GM18511 (cell line): ENCODE results near the gene BCL2L14.

Experiments used
- ATAC-seq: cut with Tn5 transposase; IDR thresholded peaks from one replicate; pipeline ENCODE4 v1.9.1; 2021; ENCODE audit warnings: mild to moderate bottlenecking, moderate library complexity; ENCODE audit not compliant: unreplicated experiment

The BCL2L14 gene, protein sequence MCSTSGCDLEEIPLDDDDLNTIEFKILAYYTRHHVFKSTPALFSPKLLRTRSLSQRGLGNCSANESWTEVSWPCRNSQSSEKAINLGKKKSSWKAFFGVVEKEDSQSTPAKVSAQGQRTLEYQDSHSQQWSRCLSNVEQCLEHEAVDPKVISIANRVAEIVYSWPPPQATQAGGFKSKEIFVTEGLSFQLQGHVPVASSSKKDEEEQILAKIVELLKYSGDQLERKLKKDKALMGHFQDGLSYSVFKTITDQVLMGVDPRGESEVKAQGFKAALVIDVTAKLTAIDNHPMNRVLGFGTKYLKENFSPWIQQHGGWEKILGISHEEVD

DNA sequence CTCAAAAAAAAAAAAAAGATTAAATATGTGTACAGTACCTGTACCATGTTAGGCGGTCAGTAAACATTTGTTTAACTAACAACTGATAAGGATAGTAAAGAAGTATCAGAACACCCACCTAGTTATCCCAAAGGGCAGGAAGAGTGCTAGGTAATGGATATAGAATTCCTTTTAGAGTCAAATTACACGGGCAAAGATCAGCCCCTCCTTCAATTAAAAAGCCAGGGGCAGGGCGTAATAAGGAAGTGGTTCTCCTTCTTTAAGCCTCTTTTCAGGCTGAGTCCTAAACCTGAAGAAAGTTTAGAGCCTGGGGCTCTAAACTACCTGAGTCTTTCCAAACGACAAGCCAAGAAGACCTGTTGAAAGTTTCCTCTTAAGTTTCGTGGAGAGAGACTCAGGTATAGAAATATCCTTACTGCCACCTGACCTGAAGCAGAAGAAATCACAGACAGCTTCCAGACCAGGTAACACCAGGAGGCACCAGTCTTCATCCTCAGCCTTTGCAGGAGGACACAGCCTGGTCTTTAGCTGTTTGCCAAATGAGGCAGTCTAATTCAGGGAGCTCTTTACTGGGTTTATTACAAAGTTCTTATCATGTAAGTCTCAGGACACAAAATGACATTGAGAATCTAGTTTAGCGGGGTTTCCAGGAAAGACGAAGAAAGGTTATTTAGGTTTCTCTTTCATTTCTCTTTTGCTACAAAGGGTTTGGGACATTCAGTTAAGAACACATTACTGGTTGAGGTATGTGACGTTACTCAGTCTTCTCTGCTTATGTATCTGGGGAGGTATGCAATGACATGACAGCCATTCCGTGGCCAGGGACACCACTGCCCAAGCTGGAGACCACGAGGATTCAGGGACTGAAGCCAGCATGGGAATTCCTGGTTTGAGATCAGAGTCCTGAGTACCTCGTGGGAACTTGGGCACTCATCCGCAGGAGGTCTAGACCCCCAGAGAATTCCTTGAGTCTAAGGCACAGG is at the start of gene BCL2L14:
Gene BCL2L14 (plus strand): TSS at position 266 of the 983 bp plus-strand sequence. CDS start 8,367 bp downstream, outside the sequence.
- peak; percentile 68 for ATAC-seq

DNA sequence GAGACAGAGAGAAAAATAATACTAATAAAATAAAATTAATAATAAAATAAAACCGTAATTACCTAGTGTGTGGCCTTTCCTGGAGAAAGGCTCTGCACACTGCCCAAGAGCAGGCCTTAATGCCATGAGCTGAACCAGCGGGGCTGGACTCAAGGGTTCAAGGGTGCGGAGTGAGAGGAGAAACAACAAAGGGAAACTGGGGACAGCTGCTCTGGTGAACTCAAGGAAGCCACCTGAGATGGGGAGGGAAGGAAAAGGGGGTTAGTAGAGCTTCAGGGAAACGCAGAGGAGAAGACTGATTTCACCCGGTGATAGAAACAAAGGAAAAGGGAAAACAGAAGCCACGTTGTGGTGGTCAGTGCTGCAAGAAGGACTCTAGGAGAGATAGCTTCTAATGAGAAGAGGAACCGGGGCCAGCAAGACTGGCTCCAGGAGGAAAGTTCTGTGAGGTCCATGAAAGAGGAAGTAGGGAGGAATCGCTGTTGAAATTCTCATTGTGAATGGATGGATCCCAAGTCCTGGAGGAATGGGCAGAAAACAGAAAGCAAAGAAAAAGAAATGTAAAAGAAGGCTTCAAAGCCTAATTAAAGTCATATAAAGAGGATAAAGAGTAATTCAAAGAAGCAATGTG is 48.3 kb upstream of the BCL2L14 start:
- ATAC-seq, result no peak

DNA sequence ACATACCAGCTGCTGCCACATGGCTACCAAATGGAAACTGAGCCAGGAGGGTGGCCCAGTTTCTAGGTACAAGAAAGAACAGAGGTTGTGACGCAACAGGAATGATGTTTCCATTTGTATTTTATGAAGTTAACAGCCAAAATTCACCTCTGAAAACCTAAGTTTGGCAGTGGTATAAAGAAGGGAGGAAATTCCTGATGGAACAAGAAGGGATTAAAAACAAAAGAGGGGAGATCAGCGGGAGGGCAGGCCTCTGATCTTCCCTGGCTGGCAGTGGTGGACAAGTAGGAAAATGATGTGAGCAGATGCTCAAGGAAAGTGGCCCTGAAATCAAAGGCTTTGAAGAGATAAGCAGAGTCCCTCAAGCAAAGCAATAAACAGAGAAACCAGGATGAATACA is 47.3 kb upstream of the BCL2L14 start:
- no peak for ATAC-seq

DNA sequence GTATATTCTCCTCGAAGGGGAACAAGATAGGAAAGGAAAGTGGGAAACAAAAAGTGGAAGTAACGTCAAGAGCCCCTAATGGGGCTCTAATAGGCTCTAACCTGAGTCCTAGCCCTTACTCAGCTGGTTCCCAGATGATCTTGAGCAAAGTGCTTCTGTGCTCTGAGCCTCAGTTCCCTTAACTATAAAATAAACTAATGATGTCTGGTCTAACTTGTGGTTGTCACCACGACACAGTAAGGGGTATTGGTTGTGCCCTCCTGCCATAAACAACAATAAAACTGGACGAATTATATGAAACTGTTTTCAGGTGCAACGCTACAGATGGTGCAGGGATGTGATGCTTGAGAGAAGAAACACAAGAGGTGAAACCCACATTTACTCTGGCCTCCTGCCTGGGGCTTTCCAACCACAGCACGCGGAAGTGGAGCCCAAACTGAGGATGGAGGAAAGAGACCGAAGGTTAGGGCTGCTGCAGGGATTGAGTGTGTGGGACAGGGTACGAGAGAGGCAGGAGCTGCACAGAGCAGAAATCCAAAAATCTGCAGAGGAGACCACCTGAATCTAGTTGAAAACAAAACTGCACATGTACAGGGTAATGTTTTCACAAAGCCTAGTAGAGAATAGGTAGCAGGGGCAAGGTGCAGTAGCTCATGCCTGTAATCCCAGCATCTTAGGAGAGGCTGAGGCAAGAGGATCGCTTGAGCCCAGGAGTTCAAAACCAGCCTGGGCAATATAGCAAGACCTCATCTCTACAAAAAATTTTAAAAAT is 45.6 kb upstream of the BCL2L14 start:
- peak; percentile 90 for ATAC-seq

DNA sequence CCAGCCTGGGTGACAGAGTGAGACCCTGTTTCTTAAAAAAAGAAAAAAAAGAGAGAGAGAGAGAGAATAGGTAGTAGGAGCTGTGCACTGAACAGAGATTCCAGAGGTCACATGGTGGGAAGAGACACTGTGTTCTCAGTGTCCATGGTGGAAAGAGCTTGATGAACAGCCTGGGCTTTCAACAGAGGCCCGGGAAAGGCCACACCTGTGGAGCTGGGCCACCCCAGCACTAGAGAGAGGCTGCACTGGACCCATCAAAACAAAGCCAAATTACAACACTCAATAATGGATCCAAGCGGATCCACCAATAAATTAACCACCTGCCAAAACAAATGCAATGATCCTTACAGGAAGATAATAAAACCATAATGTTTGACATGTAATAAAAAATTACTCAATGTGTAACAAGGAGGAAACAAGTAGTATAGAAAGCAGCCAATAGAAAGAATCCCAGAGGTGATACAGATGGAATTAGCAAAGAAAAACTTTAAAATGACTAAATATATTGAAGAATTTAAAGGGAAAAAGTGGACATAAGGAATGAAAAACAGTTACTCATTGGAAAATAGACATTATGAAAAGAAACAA is 44.8 kb upstream of the BCL2L14 start:
- ATAC-seq, result no peak

DNA sequence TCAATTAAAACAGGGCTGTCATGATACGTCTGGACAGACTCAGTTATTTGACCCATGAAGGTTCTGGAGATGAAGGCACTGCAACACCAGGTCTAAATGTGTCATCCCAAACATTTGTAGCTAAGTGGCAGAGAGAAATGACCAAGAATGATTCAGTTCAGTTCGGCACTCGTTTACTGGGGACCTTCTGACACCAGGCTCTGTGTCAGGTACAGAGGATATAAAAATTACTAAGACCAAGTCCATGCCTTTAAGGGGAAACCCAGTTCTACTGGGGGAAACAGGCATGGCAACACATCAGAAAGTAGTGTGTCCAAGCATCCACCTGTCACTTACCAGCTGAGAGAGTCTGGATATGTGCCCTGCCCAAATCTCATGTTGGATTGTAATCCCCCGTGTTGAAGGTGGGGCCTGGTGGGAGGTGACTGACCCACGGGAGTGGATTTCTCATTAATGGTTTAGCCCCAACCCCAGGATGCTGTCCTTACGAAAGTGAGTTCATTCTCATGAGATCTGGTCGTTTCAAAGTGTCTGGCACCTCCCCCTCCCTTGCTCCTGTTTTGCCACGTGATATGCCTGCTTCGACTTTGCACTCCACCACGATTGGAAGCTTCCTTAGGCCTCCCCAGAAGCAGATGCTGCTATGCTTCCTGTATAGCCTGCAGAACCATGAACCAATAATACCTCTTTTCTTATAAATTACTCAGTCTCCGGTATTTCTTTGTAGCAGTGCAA is 41.9 kb upstream of the BCL2L14 start:
- ATAC-seq, result no peak

DNA sequence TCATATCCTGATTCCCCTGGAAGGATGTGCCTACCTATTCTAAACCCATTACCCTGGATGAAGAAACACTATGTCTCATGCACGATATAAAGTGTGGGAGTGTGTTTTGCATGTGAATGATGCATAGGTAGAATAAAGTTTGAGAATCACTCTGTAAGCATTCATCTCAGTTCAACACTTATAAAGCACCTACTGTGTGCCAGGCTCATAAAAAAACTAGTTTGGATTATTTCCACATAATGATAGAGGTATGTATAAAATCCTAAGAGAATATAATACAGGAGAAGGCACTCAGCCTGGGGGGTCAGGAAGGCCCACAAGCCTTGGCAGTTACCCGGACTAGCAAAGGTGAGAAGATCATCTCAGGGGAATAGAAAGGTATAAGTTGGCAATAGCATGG is 41.1 kb upstream of the BCL2L14 start:
- ATAC-seq, result no peak

DNA sequence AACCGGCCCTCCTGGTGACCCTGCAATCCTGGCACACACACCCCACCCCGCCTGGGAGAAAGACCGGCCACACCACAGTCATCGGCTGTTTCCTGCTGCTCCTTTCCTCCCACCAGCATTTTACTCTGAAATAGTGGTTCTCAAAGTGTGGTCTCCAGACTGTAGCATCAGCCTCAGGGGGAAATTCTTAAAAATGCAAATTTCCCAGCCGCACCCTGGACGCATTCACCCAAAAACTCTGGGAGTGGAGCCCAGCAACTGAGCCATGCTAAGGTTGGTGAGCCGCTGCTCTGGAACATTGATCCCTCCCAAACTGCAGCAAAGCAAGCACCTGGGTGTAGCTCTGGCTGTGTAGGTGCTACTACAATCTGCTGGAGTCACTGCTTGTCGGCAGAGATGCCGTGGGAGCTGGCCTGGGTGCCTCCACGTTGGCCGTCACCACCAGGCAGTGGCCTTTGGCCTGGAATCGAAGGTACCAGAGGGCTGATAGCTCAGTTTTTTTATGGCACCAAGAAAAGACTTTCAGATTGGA is 38.4 kb upstream of the BCL2L14 start:
- ATAC-seq, result no peak

DNA sequence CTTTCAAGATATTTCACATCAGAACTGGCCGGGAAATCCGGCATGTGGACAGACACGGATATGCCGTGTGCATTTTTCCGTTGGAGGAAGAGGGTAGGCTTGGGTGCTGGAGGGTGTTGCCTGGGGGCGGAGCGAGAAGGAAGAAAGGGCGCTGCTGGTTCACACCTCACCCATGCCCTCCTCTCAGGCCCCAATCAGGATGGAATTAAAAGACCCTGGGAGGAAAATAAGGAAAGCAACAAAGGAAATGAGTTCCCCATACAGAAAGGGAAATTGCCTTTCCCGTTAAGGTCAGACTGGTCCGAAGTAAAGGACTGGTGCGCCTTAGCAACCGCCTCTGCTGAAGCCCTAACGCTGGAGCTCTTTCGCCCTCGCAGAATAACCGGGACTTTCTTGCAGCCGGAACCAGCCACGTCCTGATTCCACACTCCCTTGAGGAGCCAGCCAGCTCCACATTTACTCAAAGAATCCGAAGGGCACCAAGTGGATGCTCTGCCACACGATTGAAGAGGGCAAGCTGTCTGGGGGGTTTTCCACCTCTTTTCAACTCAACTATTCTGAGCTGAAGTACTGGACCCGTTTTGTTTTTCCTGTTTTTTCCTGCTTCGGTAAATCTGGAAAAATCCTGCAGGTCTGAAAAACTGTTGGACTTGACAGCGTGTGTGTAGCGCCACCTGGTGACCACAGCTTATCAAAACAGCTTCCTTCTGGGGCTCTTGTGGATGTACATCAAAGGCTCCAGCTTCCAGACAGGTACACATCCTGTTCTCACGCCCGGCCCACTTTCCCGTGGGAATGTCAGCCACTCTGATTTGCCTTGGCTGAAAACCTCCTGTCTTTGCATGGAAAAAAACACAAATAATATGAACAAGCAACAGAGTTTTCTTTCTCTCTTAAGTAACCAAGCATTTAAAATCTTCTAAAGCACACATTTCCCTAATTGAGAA is 37.6 kb upstream of the BCL2L14 start:
- no peak for ATAC-seq

DNA sequence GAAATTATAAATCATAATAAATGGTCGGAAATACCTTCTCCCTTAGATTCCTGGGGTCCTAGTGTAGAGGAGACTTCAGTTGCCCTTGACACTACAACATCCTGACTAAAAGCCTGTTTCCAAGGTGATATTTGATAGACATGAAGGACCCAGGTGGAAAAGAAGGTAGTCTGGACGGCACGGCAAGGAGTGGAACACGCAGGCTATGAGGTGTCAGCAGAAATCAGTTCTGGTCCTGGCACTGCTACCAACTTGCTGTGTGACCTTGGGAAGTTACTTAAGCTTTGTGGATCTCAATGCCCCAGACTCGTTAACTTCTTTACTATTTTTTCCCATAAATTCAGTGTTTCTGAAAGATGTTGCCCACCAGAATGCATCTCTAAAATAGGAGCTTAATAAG is 36.9 kb upstream of the BCL2L14 start:
- ATAC-seq, result no peak

DNA sequence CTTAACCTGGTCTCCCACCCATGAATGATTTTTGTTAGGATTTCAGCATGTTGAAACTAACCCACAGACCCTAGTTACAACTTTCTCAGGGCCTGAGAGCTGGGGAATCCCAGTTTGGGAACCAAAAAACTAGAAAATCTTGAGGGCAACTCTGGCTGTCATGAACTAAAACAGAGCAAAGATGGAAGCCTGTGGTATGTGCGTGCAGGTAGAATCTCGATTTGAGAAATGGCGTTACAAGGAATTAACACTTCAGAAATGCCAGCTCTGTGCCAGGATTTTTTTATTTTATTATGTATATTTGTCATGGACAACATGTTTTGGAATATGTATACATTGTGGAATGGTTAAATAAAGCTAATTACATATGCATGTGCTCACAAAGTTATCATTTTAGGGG is 36.4 kb upstream of the BCL2L14 start:
- ATAC-seq, result no peak

DNA sequence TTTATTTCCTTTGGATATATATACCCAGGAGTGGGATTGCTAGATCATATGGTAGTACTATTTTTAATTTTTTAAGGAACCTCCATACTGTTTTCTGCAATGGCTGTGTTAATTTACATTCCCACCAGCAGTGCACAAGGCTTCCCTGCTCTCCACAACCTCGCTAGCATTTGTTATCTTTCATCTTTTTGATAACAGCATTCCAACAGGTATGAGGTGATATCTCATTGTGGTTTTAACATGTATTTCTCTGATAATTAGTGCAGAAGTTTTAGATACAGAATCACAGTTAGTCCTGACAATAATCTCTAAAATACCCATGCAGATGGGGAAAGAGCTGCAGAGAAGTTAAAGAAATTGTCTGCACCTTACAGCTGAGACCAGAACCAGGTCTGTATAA is 35.5 kb upstream of the BCL2L14 start:
- no peak for ATAC-seq

DNA sequence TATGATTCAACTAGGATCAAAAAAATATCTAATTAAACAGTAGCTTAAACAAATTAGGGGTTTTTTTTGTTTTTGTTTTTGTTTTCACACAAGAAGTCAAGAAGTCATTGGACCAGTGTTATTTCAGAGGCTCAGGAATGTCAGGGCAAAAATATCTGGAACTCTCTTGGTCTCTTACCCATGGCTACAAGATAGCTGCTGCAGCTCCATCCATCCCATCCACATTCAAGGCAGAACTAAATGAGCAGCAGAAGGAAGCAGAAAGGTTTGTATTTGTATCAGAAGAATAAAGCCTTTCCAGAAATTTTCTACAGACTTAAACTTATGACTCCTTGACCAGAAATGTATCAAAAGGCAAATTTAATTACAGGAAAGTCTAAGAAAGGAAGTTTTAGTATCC is 33.8 kb upstream of the BCL2L14 start:
- ATAC-seq, result no peak

DNA sequence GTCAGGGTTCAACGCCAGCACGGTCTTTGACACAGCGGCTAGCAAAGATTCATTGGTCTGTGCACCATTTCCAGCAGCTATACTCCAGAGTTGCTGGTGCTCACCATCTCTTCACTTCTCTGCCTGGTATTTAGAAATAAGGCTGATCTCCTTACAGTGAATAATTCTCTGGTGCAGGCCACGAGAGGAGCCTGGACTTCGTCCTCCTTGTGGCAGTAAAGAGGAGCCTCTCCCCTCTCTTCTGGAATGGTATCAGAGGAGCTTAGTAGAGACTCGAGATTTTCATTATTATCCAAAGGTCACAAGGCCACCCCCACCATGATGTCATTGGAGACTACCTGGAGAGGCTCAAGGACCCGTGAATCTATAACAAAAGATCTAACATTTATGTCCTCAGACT is 30.8 kb upstream of the BCL2L14 start:
- no peak for ATAC-seq

DNA sequence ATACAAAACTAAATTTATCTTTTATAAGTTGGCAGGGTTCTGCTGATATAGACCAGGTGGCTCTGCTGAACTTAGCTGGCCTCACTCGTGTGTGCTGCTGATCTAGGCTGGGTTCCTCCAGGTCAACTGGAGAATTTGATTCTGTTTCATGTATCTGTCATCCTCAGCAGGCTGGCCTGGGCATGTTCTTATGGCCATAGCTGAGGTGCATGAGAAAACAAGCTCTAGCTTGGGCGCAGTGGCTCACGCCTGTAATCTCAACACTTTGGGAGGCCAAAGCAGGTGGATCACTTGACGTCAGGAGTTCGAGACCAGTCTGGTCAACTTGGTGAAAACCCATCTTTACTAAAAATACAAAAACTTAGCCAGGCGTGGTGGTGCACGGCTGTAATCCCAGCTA is 24.3 kb upstream of the BCL2L14 start:
- ATAC-seq, result no peak

DNA sequence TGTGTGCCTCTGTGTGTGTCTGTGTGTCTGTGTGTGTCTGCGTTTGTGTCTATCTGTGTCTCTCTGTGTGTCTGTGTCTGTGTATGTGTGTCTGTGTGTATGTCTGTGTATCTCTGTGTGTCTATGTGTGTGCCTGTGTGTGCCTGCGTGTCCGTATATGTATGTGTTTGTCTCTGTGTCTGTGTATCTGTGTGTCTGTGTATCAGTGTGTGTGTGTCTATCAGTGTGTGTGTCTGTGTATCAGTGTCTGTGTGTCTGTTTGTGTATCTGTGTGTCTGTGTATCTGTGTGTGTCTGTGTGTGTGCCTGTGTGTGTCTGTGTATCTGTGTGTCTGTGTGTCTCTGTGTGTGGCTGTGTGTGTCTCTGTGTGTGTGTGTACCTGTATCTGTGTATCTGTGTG is 23.1 kb upstream of the BCL2L14 start:
- ATAC-seq, result no peak

DNA sequence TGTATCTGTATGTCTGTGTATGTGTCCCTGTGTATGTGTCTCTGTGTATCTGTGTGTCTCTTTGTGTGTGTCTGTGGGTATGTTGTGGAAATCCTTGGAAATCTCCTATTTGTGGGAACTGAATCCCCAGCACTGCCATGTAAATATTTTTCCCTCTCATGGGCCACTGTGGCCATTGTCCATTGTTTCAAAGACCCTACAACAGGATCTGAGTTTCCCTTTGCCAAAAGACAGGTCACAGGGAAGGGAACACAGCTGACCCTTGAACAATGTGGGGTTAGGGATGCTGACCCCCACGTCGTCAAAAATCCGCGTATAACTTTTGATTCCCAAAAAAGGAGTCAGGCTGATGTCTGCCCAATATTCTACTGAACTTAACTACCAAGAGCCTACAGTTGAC is 22.5 kb upstream of the BCL2L14 start:
- ATAC-seq, result no peak

DNA sequence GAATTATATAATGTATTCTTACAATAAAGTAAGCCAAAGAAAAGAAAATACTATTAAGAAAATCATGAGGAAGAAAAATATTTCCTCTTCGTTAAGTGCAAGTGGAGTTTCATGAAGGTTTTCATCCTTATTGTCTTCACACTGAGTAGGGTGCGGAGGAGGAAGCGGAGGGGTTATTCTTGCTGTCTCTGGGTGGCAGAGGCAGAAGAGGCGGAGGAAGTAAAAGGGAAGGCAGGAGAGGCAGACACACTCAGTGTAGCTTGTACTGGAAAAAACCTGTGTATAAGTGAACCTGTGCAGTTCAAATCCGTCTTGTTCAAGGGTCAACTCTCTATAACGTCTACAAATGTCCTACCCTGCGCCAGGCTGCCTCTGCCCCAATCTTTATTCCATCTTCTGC is 22.0 kb upstream of the BCL2L14 start:
- ATAC-seq, result no peak
